ENCODE data around the gene USP2.

The USP2 gene

DNA sequence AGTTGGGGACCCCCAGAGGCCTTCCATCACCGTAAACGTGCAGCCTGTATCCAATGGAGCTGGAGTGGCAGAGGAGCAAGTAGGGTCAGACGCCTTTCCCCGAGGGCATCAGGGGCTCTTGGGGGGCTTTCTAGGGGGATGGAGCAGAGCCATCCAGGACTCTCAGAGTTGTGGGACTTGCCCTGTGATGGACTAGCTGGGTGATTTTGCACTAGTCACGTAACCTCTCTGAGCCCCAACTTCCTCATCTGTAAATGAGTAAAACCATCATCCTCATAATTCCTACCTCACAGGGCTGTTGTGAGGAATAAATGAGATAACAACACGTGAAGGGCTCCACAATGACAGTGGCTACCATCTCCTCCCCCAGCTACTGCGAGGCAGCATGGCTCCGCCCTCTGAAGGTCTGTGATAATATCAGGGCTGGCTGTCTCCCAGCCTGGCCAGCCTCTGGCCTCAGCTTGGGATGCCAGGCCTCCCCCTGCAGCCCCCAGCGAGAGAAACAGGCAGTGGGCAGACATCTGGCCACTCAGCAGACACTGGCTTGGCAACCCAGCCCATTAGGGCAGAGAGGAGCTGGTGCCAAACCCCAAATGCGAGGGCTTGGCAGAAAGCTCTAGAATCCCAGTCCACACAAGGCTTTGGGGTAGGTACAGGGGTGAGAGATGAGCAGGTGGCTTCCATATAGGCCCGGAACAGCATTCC lies 6.7 kb downstream of the USP2 start:
- peak in 1 of 2 donors; percentile 49 for DNase-seq (ENCODE audit: low spot score in 2 of 2)
- no peak overlapping the region for H3K27ac Mint-ChIP-seq
- no peaks in the 10 kb centered on the region for H3K9me3 Mint-ChIP-seq

DNA sequence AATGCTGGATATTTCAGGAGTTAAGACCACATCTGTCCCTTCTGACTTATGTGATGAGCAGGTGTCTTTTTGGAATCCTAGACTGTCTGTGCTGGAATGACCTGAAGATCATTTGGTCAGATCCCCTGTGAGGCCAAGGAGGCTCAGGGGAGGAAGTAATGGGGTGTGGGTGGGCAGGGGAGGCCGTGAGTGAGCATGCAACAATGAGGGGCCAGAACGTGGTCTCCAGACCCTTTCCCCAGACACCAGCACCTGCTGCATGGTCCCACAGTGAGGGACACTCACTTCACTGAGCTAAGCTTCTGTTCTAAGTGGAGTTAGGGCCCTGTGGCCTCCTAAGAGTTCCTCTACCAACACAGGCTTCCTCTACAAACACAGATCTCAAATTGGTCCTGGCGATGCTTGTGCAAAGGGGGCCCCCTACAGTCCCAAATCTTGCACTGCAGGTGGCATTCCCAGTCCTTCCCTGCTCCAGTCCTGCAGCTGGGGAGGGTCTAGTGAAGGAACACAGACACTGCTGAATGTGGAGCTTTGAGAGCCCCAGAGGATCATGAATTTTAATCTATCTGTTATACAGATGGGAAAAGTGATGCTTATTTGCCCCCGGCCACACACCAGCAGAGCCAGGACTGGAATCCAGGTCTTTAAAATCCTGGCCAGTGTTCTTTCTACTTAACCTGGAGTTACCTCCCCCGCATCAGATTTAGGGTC lies 7.4 kb downstream of the USP2 start:
- peak; percentile 29 for ATAC-seq
- peak in 1 of 2 donors; percentile 37 for DNase-seq (ENCODE audit: low spot score in 2 of 2)
- no peaks in the 10 kb centered on the region for H3K9me3 Mint-ChIP-seq

More for the DNA sequence above, 6.7 kb downstream of the USP2 start:
- ATAC-seq, result no peak
- Mint-ChIP-seq H3K36me3 (no peaks in the 10 kb centered on the region), H3K4me3 (no peak overlapping the region), H3K4me1 (peaks cover 32% of the 10 kb centered on the region)

DNA sequence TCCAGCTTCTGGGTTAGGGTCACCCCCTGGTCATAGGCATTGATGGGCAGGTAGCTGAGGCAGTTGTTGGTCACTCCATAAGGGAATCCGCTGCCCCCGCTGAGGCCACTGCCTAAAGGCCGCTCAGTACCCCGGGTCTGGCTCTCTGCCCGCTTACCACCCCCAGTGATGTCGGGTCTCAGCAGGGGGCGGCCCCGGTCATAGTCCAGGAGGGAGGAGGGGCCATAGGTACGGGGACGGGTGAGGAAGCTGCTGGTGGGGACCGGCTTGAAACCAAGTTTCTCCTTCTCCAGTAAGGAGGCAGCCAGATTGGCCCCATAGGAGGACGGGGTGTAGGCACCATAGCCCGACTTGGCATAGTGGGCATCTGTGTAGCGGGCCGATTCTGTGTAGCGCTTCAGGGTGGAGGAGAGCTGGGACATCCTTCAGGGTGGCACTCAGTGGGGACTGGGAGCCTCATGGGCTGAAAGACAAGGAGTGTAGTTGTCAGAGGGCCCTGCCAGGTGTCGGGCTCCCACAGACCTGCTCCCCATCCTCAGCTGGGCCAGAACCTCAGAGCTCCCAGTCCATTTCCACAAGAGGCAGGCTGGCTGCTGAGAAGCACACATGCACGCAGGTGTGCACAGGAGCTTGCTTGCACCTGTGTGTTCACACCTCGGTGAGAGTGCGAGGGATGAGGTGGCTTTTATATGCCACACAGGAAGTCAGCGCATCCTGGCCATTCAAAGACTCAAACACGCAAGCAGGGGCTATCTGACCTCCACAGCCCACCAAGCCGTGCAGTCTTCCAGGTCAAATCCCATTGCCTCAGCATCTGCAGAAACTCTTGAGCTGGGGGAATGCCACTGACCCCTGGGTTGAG lies 8.2 kb downstream of the USP2 start:
- no peaks in the 10 kb centered on the region for H3K9me3 Mint-ChIP-seq

More for the DNA sequence above, 7.4 kb downstream of the USP2 start:
- peaks cover 33% of the 10 kb centered on the region for H3K4me1 Mint-ChIP-seq
- H3K36me3 Mint-ChIP-seq, result no peaks in the 10 kb centered on the region
- H3K27ac Mint-ChIP-seq, result no peak overlapping the region
- no peak overlapping the region for H3K4me3 Mint-ChIP-seq

DNA sequence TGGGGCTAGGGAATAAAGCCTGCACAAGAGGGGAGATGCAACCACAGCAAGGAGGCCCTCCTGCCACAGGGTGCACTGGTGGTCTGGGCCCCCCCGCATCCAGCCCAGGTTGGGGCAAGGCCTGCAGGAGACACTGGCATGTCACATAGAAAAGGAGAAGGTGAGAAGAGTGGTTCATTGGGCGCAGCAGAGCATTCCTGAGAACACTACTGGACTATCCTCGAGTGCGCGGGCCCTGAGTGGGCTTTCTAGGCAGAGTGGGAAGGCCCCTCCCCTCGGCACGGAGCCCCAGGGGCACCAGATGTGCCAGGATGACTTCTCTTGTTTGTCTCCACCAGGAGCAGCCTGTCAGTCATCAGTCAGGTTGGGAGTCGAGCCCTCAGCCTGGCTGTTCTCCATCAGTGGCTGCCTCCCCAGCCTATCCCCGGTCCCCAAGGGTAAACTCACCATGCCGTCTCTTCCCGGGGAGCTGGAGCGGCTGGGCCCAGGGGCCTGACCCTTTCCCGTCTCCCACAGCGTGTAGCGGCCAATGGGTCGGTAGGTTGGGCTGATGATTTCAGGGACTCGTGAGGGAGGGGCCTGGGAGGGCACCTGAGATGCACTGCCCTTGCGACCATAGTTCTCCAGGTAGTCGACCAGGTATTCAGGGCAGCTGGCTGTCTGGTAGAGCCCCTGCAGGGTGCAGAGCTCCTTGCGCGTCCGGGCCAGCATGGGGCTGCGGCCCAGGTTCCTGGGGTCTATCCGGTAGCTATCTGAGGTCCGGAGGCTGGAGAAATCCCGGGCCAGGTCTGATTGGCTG lies 9.0 kb downstream of the USP2 start:
- H3K4me3 Mint-ChIP-seq, result no peak overlapping the region
- no peaks in the 10 kb centered on the region for H3K9me3 Mint-ChIP-seq
- H3K36me3 Mint-ChIP-seq, result no peaks in the 10 kb centered on the region
- DNase-seq (ENCODE audit: low spot score in 2 of 2) (no peak), ATAC-seq (no peak)
- no peak overlapping the region for H3K27ac Mint-ChIP-seq
- peaks cover 33% of the 10 kb centered on the region for H3K4me1 Mint-ChIP-seq

More for the DNA sequence above, 8.2 kb downstream of the USP2 start:
- H3K27ac Mint-ChIP-seq, result no peak overlapping the region
- DNase-seq (ENCODE audit: low spot score in 2 of 2) (no peak), ATAC-seq (no peak)
- H3K36me3 Mint-ChIP-seq, result no peaks in the 10 kb centered on the region
- H3K4me1 Mint-ChIP-seq, result peaks cover 33% of the 10 kb centered on the region
- H3K4me3 Mint-ChIP-seq, result no peak overlapping the region

DNA sequence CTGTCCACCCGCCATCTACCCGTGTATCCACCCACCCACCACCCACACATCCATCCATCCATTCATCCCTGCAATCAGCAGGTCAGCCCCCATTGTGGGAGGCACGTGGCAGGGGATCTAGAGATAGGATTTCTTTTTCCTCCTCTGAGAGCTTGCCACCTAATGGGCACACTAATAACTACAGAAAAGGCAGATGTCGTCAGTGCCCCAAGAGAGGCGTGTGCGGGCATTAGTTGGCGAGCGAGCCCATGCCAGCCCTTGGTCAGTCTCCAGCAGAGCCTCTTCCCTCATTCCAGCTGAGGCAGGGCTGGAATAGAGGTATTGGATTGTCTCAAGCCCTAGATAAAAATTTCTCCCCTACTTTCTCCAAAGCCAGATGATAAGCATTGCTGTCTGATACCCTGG lies 9.7 kb downstream of the USP2 start:
- H3K9me3 Mint-ChIP-seq, result no peaks in the 10 kb centered on the region
- peaks cover 33% of the 10 kb centered on the region for H3K4me1 Mint-ChIP-seq
- H3K27ac Mint-ChIP-seq, result peak overlapping the region; percentile 32
- H3K36me3 Mint-ChIP-seq, result no peaks in the 10 kb centered on the region
- no peak overlapping the region for H3K4me3 Mint-ChIP-seq
- no peak for ATAC-seq
- DNase-seq (ENCODE audit: low spot score in 2 of 2), result no peak

DNA sequence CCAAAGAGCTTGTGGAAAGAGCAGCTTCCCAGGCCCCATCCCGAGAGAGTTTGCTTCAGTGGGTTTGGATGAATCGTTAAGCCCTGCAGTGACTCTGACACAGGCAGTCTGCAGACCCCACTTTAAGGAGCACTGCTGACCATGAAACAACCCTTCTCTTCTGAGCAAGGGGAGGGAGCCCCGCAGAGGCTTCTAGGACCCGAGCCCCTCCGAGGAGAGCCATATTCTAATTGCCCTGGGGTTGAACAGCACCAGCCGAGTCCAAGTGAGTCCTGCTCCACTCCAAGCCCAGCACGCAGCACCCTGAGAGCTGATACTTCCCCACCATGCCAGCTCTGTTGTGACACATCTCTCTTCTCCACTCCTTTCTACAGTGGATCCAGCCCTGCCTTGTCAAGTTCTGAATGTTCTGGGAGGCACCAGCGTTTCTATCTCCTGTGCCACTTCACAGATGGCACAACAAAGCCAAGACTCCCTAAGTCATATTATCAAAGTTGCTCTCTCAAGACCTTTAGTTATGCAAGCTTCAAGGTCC lies 10.4 kb downstream of the USP2 start:
- Mint-ChIP-seq H3K36me3 (no peaks in the 10 kb centered on the region), H3K4me1 (peaks cover 33% of the 10 kb centered on the region), H3K4me3 (no peak overlapping the region), H3K9me3 (no peaks in the 10 kb centered on the region), H3K27ac (peak overlapping the region; percentile 32)
- no peak for ATAC-seq
- no peak for DNase-seq (ENCODE audit: low spot score in 2 of 2)

DNA sequence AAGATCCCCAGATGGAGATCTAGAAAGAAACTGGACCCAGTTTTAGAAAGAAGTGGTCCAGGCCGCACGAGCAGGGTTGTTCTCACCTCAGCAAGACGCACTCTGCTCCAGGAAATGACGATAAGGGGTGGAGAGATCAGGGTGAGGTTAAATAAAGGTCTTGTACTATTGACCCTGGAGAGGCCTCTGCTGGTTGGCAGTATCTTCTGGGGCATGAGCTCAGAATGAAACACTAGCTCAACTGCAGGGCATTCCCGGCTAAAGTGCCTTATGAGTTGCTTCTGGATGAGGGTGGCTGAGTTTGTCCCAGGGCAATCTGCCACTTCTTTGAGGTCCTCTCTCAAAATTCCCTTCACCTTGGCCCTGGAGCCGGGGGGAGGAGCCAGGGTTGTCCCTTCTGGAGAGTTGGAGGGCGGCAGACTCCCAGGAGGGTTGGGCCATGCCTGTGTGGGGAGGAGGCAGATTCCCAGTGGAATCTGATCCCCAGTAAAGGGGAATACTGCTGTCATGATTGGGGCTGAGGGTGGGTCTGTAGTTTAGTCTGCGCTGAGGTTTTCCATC lies 10.9 kb downstream of the USP2 start:
- H3K36me3 Mint-ChIP-seq, result no peaks in the 10 kb centered on the region
- ATAC-seq (peak; percentile 89), DNase-seq (ENCODE audit: low spot score in 2 of 2) (no peak)
- peaks cover 33% of the 10 kb centered on the region for H3K4me1 Mint-ChIP-seq
- no peak overlapping the region for H3K4me3 Mint-ChIP-seq
- no peaks in the 10 kb centered on the region for H3K9me3 Mint-ChIP-seq
- peak overlapping the region; percentile 32 for H3K27ac Mint-ChIP-seq

DNA sequence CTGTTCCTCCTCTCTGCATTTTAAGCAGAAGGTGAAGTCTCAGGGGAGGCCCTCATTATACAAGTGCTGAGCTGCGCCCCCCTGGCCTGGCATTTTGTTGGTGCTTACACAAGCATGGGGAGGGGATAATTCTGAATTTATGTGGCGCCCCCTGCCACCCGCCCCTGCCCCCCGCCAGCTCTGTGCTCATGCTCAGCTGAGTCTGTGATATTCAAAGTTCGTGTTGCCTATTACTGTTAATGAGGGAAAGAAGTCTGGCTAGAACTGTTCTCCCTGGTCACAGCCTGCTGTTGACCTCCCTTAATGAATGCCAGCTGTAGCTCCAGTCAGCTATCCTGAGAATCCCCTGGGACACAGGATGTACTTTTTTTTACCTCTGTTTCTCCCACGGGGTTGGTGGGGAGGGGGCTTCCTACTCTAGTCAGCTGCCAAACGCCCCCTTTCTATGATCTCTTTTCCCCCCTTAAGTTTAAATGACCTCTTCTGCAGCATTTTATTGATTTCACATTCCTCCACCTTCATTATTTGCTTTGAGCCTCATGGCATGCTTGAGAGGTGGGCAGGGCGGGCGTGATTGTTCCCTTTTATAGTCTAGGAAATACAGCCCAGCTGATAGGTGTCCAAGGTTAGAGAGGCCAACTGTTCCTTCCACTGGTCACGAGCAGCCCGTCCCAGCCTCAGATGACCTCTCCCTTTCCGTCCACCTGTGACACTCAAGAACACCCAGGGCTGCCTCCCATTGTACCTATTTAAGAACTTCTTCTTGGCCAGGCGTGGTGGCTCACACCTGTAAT lies 12.2 kb downstream of the USP2 start:
- Mint-ChIP-seq H3K9me3 (no peaks in the 10 kb centered on the region), H3K4me3 (no peak overlapping the region), H3K4me1 (peaks cover 40% of the 10 kb centered on the region), H3K27ac (peak overlapping the region; percentile 32), H3K36me3 (no peaks in the 10 kb centered on the region)
- DNase-seq (ENCODE audit: low spot score in 2 of 2) (no peak), ATAC-seq (no peak)

DNA sequence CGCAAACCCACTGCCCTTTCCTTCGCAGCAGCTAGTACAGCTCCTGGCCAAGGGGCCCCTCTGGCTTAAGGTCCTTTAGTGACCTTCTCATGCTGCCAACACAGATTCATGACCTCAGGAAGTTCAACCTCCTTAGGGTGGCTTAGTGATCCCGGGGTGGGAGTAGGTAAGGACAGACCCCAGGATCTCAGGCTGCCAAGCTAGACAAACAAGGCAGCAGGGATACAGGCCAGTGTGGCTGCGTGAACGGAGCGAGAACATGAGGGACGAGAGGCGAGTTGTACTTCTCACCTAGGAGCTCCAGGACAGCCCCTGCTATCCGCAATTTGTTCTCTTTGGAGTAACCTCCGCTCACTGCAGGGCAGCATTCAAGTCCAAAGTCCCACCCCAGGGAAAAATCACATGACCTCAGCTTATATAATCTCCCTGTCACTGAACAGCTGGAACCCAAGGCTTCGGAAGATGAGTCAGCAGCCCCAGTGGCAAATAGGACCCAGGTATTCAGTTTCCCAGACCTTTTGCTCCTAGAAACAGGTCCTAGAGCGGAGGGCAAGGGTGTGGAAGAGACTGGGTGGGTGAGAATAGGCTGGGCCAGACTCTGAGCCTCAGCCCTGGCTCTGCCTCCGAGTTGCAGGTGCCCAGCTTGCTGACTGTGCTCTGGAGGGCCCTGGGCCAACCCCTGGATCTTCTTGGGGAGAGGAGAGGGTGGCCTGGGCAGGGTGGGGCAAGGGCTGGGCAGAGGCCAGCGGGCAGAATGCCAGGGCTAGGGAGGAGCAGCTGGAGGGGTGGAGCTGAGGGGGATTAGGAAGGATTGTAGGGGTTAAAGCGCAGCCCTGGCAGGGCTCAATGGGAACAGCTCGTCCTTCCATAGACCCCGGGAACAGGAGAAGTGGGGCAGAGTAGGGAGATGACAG lies 13.1 kb downstream of the USP2 start:
- no peak for DNase-seq (ENCODE audit: low spot score in 2 of 2)
- Mint-ChIP-seq H3K4me3 (no peak overlapping the region), H3K9me3 (no peaks in the 10 kb centered on the region), H3K27ac (no peak overlapping the region), H3K36me3 (no peaks in the 10 kb centered on the region), H3K4me1 (peaks cover 32% of the 10 kb centered on the region)
- no peak for ATAC-seq

DNA sequence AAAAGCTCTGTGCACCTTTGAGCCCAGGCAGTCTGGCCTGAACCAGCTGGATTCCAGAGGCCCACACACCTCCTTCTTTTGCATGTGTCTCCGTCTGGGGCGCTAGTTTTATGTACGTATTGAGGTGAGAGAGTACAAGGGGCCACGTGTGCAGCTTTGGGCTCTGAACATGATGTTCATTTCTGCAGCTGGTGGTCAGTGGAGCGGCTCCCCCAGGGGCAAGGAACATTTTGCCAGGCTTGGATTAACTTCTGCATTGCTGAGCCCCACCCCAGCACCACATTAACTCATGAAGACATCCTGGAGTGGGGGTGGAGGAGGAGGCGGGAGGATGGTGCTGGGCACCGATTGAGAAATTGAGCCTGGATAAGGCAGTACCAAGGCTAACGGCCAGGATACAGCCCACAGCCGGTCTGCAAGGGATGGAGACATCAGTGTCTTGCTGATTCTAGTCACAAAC lies 13.8 kb downstream of the USP2 start:
- Mint-ChIP-seq H3K9me3 (no peaks in the 10 kb centered on the region), H3K27ac (no peak overlapping the region), H3K36me3 (no peaks in the 10 kb centered on the region), H3K4me3 (no peak overlapping the region), H3K4me1 (peaks cover 27% of the 10 kb centered on the region)
- no peak for ATAC-seq
- no peak for DNase-seq (ENCODE audit: low spot score in 2 of 2)

DNA sequence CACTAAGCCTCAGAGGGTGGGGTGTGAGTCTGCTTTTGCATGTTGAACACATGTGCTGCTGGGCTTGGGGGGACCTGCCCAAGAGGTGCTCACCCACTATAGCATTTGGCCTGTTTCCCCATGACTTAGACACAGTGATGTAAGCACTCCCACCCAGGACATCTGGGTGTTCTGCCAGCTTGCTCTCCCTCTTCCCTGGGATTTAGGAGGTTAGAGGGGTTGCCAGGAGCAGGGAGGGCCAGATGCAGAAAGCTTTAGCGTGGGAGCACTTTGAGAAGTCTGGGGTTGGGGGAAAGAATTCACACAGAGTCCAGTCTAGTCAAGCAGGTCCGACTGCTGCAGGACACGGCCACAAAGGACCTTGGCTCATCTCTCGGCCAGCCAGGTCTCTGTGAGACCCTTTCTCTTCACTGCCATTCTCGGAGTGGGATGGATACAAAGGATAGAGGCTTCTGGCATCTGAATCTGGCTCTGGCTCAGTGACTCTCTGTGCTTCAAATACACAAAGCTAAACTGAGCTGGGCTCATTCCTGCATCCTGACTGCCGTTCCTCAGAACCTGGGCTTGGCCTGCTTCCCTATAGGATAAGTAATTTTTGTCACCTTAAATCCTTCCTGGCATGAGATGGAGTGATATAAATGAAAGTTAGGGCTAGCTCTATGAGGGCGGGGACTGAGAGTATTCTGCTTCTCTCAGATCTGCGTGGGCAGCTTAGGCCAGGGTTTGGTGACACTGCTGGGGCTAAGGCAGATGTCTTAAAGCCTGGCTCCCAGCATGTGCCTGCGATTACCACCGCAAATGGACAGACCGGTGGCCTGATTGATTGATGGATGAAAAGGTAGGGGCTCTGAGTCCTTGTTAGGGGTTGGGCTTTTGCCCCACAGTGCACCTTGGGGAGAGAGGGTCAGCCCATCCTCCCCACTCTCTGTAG lies 14.5 kb downstream of the USP2 start:
- ATAC-seq, result no peak
- Mint-ChIP-seq H3K27ac (no peak overlapping the region), H3K9me3 (no peaks in the 10 kb centered on the region), H3K4me3 (no peak overlapping the region), H3K4me1 (peaks cover 34% of the 10 kb centered on the region), H3K36me3 (no peaks in the 10 kb centered on the region)
- no peak for DNase-seq (ENCODE audit: low spot score in 2 of 2)

DNA sequence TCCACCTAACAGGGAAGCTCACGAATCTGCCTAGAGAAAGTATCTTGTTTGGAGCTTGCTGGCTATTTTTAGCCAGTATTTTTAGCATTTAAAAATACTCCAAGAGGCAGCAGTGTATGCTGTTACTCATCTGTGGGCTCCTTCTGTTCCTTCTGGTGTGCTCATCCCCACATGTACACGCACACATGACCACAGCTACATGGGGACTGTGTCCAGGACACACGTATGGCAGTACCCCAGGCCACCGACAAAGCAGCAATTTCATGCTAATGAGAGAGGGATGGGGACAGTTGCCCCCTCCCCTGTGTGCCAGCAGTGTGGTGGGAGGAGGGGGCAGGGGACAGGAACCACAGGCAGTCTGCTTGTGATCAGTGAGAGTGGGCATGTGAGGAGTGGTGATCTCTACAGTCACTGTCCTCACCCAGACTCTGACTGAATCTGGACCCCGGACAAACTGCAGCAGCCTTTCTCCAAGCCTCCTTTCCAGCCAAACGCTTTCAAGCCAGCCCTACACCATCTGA lies 16.4 kb downstream of the USP2 start:
- H3K4me3 Mint-ChIP-seq, result peak overlapping the region; percentile 65
- no peak overlapping the region for H3K27ac Mint-ChIP-seq
- ATAC-seq (no peak), DNase-seq (ENCODE audit: low spot score in 2 of 2) (no peak)
- peaks cover 30% of the 10 kb centered on the region for H3K4me1 Mint-ChIP-seq
- H3K36me3 Mint-ChIP-seq, result no peaks in the 10 kb centered on the region
- no peaks in the 10 kb centered on the region for H3K9me3 Mint-ChIP-seq

Measured in stimulated activated effector memory CD8-positive, alpha-beta T cell treated with anti-CD3 and anti-CD28 coated beads, Interleukin-12 subunit alpha, Interleukin-12 subunit beta, amount 100 ng/mL, for 72 hours (primary cell).